ENCODE results near the gene RHBDD3. TPM values are rescaled to one million over a fixed set of nuclear protein-coding genes. Genes with fewer than 3 reads are reported as not detected.
A peak's percentile ranks its signal among the peaks of the same experiment; 100 is the strongest.

The RHBDD3 gene
- total and polyA plus RNA-seq, 2 of the 4 experiments (the other 2 are of a cell fraction), result 5.7 to 21.5 TPM

DNA sequence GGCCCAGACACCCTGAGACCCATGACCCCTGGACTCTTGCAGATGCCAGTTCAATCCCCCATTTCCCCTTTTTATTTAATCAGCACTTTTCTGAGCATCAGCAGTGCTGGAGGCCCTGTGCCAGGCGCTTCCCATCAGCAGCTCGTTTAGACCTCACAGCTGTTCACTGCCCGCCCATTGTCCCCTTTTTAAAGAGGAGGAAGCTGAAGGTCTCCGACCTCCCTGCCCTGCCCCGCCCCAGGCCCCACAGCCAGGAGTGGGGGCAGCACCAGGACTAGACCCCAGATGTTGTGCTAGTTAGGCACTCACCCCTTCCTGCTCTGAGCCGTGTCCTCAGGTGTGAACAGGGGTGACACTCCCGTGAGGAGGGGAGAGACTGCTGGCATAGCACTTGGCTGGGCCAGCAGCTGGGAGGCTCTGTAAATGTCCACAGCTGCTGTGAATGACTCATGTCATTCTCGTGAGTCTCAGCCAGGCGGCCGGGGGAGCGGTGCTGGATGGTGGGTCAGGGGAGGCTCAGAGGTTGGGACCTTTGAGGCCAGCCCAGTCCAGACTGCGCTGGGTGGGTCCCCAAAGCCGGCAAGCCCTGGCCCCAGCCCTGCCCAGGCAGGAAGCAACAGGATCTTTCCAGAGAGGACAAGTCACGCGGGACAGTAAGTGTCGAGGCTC, 42.2 kb downstream of the RHBDD3 start:
- dilution Hi-C loops (cut with HindIII; ENCODE audit: low sequenced_read_pairs, unreplicated experiment), result no loop called here

More for the DNA sequence above, 42.2 kb downstream of the RHBDD3 start:
- Histone ChIP-seq H3K79me1 (ENCODE audit: low read depth in 1 of 2, low read length in 2 of 2) (no peaks in the 10 kb centered on the region), H3K14ac (replicated peaks; ENCODE audit: low read depth, low read length) (no peak overlapping the region), H4K91ac (ENCODE audit: insufficient read depth, low read depth, low read length) (no peak overlapping the region), H3K36me3 (ENCODE audit: control insufficient read depth, insufficient read depth, low read length) (no peaks in the 10 kb centered on the region), H3K9ac (ENCODE audit: low read depth, low read length) (no peak overlapping the region), H3K27me3 (ENCODE audit: control insufficient read depth, insufficient read depth, low read length) (peaks cover 6% of the 10 kb centered on the region; the same call in 1 of the 2 replicates), H4K20me1 (ENCODE audit: insufficient read depth, low read length) (no peaks in the 10 kb centered on the region; the same call in 1 of the 2 replicates), H4K8ac (ENCODE audit: low read depth in 2 of 2, low read length in 2 of 2) (no peak overlapping the region; a peak in 1 of 4 replicates), H3K4me1 (ENCODE audit: control insufficient read depth, insufficient read depth, low read length) (peaks cover 9% of the 10 kb centered on the region; the same call in 1 of the 2 replicates), H3K23ac (ENCODE audit: low read depth, low read length) (no peak overlapping the region), H3K4ac (ENCODE audit: low read depth, low read length) (no peak overlapping the region; the same call in 1 of the 2 replicates), H3K56ac (ENCODE audit: extremely low read depth, insufficient read depth, low read length) (no peak overlapping the region), H2BK120ac (ENCODE audit: low read depth, low read length) (no peak overlapping the region), H2AK9ac (replicated peaks; ENCODE audit: low read depth, low read length, poor library complexity) (peak overlapping the region; percentile 44), H2AFZ (replicated peaks; ENCODE audit: low read length, poor library complexity) (peak overlapping the region; percentile 63), H2BK15ac (ENCODE audit: low read depth, low read length) (no peak overlapping the region; the same call in 2 of the 3 replicates), H2BK5ac (ENCODE audit: low read depth, low read length, poor library complexity, severe bottlenecking) (no peak overlapping the region), H3K4me3 (ENCODE audit: insufficient read depth, low read depth, low read length) (no peak overlapping the region), H2BK20ac (ENCODE audit: low read depth, low read length) (no peak overlapping the region), H3K18ac (ENCODE audit: low read depth, low read length) (no peak overlapping the region), H3K27ac (ENCODE audit: insufficient read depth, low read length) (no peak overlapping the region), H2AK5ac (ENCODE audit: low read depth, low read length) (no peak overlapping the region), H3K9me3 (ENCODE audit: control insufficient read depth, insufficient read depth, low read length) (no peaks in the 10 kb centered on the region), H4K5ac (ENCODE audit: low read depth, low read length) (no peak overlapping the region), H3K9me1 (ENCODE audit: insufficient read depth, low read length) (0 out of 2 replicates have a peak, but pooled peaks cover 2% of the 10 kb centered on the region), H3K4me2 (ENCODE audit: low read depth, low read length) (no peak overlapping the region)
- 17% methylated on average over 3 of the region's 16 CpGs; no CpG with 5 or more reads in 1 of the 2 experiments for WGBS, 2 experiments (ENCODE audit: extremely low coverage in 2 of 2, insufficient read length in 1 of 2)
- no peak for TF ChIP-seq ELK1 (IDR thresholded peaks at IDR 0.05; ENCODE audit: borderline replicate concordance, low read depth, low read length)
- TF ChIP-seq USF2 (IDR thresholded peaks at IDR 0.05; ENCODE audit: low read depth, low read length), result no peak
- no peak for TF ChIP-seq RFX5 (IDR thresholded peaks at IDR 0.05; ENCODE audit: low read depth, low read length)
- TF ChIP-seq MAFK (IDR thresholded peaks at IDR 0.05; ENCODE audit: low read depth, low read length), result no peak
- TF ChIP-seq, protein P1, sequence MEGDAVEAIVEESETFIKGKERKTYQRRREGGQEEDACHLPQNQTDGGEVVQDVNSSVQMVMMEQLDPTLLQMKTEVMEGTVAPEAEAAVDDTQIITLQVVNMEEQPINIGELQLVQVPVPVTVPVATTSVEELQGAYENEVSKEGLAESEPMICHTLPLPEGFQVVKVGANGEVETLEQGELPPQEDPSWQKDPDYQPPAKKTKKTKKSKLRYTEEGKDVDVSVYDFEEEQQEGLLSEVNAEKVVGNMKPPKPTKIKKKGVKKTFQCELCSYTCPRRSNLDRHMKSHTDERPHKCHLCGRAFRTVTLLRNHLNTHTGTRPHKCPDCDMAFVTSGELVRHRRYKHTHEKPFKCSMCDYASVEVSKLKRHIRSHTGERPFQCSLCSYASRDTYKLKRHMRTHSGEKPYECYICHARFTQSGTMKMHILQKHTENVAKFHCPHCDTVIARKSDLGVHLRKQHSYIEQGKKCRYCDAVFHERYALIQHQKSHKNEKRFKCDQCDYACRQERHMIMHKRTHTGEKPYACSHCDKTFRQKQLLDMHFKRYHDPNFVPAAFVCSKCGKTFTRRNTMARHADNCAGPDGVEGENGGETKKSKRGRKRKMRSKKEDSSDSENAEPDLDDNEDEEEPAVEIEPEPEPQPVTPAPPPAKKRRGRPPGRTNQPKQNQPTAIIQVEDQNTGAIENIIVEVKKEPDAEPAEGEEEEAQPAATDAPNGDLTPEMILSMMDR (conservative IDR thresholded peaks at IDR 0.05; ENCODE audit: low read depth, low read length), result no peak
- no peak for TF ChIP-seq FOS (IDR thresholded peaks at IDR 0.05; ENCODE audit: low read depth, low read length)
- TF ChIP-seq MXI1 (IDR thresholded peaks at IDR 0.05; ENCODE audit: borderline replicate concordance, low read depth, low read length), result no peak
- TF ChIP-seq BHLHE40 (IDR thresholded peaks at IDR 0.05; ENCODE audit: low read depth, low read length), result peak; percentile 28; the same call in 1 of the 2 replicates
- POLR2A ChIA-PET (ENCODE audit: unreplicated experiment), result no interaction called here
- intact Hi-C loops (cut with micrococcal nuclease), result no loop called here
- peak; percentile 78 for ATAC-seq (ENCODE audit: low read depth)
- no TSS peak for BruUV-seq (replicated peaks)
- in situ Hi-C loops (cut with MboI; ENCODE audit: low sequenced_read_pairs), result loop anchor here (25.0 kb wide), 1 partner anchor 613 kb away; no protein-coding TSS in a partner anchor
- CTCF ChIA-PET, result no interaction called here
- DNase-seq, result peak; percentile 42

All from IMR-90 (cell line).